Stimulated activated CD8-positive, alpha-beta memory T cell treated with anti-CD3 and anti-CD28 coated beads, Interleukin-12 subunit alpha, Interleukin-12 subunit beta, amount 100 ng/mL, for 1 hour (primary cell): ENCODE results near the gene RAB6B.

Source experiments
- DNase-seq: peaks from one replicate; pipeline ENCODE4 v3.0.0-alpha.2; 2020; ENCODE audit warnings: low read depth

The RAB6B gene

DNA sequence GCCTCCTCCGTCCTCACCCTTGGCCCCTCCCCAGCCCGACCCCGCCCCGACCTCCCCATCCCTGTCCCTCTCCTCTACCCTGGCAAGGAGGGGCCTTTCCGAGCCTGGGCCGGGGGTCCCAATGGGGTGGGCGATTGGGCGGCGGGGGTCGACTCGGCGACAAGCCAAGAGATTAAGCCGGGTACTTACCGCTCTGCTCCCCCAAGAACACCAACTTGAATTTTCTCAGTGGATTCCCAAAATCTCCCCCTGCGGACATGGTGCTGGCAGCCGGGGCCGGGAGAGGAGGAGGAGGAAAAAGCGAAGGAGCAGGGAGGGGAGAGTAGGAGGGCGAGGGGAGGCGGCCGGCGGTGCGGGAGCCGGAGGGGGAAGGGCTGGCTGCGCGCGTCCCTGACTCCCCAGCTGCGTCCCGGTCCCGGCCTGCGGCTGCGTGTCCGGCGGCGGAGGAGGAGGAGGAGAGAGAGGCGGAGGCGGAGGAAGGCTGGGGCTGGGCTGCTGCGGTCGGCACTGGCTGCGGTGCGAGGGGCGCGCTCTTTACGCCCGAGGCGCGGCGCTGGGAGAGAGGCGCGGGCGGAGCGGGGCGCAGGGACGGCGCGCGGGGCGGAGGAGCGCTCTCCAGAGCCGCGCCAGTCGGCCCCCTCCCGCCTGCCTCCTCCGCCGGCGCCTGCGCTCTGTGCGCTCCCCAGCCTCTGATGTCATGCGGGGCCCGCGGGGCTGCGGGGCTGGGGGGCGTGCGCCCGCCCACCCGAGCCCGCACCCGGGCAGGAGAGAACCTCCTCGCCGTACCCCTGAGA is at the start of gene RAB6B:
Gene RAB6B (minus strand): TSS at position 675 of the 794 bp plus-strand sequence. CDS start 416 bp downstream, at position 259.
- no peak for DNase-seq

- no peak for DNase-seq
Observed at GRCh38 chr3:133944641-133945380, 49.1 kb upstream of the RAB6B start.

DNA sequence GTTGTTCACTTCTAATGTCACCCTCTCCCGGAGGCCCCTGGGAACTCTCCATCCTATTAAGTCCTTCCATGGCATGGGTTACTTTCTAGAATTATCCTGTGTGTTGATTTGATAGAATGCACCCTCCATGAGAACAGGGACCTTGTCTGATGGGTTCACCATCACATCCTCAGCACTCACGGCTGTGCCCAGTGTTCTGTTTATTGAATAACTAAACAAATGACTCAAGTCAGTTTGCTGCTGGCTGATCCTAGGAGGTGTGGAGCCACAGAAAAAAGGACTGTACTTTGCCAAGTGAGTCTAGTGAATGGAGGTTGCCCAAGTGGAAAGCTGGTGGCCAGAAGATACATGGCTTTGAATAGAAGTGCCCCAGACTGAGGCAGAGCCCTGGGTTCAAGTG is 48.5 kb upstream of the RAB6B start:
- DNase-seq = no peak

- DNase-seq = no peak
Observed at GRCh38 chr3:133943639-133944141, 48.0 kb upstream of the RAB6B start.

GRCh38 chr3:133943031-133943535 is 47.4 kb upstream of the RAB6B start:
- DNase-seq = no peak

- no peak for DNase-seq
Observed at GRCh38 chr3:133941415-133941821, 45.7 kb upstream of the RAB6B start.

- no peak for DNase-seq
Observed at GRCh38 chr3:133940536-133940935, 44.9 kb upstream of the RAB6B start.

GRCh38 chr3:133939463-133939835 is 43.8 kb upstream of the RAB6B start:
- no peak for DNase-seq

GRCh38 chr3:133938770-133939462 is 43.2 kb upstream of the RAB6B start:
- DNase-seq = no peak

GRCh38 chr3:133937756-133938601 is 42.3 kb upstream of the RAB6B start:
- DNase-seq = no peak

DNA sequence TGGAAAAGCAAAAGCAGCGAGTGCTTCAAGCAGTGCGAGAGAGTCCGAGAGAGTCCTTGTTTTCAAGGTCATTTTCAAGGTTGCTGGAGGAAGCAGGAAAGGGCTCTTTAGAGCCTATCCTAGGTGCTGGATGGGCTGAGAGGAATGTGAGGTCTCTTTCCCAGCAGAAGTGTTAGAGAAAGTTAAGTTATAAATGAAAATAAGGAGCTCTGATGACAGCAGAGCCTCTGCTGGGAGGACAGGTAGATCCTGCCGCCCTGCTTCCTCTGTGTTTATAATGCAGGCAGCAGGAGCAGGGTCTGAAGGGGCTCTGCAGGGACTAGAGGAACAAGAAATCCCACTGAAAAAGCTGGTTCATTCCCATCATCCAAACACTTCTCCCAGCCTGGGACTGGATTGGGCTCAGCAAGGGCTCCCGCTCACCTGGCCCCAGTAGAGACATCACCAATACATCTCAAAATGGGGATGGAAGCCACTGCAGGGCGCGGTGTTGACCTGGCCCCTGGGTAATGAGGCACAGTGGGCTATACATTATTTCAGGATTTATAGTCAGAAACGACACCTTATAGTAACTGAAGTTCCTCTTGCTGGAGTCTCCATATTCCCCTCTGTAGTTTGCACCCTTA is 41.5 kb upstream of the RAB6B start:
- DNase-seq = no peak

GRCh38 chr3:133935843-133936769 is 40.4 kb upstream of the RAB6B start:
- DNase-seq = no peak

- no peak for DNase-seq
Observed at GRCh38 chr3:133934996-133935842, 39.5 kb upstream of the RAB6B start.

DNA sequence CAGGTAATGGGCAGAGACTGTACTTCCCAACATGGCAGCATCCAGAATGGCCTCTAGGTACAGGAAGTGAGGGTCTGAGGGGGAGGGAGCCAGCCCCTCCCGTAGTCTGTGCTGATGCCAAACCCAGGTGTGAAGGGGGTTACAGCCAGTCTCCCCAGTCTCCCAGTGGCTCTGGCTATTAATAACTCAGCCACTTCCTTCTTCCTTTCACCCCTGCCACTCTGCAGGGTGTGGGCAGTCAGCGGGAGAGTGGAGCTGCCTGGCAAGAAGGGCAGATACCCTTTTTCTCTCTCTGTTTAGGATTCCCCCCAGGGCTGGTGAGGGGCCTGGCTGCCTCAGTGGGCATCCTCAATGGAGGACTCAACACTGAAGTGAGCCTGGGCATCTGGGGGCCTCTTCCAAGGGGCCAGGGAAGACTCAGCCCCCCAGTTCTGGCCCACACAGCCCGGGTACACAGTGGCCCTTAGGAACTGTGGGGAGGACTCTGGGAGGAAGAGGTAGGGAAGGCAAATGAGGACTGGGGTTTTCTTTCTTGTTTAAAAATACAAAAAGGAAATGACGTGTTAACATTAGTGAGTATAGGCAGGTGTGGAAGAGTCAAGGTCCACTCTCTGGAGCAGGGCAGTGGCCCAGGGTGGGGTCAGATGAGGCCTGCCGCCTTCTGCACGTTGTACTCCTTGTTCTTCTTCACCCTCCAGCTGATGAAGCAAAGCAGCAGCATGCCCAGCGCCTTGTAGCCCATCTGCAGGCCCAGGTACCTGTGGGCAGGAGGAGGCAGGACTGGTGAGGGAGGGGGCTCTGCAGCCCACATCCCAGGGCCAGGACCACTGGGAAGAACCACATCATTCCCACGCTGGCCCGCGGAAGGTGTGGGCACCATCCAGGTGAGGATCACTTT is 38.6 kb upstream of the RAB6B start:
- DNase-seq = no peak

DNA sequence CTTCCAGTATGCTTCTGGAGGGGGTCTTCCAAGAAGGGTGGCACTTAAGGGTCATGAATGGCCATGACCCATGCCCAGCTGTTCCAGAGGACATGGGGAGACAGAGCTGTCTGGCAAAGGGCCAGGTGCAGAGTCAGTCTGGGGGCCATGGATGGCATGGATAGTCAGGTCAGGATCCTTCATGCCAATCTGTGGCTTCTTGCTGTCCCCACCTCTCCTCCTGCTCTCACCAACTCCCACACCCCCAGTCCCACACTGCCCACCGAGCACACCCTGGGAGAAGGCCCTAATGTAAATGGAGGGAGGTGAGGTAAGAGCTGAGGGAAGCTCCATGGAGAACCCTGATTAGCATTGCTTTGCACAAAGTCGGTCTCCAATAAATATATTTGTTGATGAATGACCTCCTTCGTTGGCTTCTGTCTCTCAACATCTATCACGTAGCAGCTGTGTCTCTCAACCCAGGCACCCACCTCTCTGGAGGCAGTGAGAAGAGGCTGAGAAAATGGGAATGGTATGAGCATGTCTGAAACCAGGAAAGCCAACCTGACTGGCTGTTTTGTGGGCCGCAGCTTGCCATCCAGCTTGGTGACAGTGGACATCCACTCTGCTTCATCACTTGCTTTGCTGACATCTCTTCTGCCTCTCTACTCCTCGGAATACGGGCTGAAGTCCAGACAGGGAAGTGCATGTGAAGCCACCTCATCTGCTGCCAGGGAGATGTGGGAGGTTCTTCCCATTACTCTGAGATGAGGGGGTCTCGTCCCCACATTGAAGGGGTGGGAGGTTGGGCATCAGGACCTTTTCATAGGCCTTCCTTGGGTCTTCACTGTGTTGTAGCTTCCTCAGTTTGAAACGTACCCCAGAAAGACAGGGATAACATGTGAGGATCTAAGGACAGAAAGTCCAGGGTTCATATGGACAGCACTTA is 37.7 kb upstream of the RAB6B start:
- no peak for DNase-seq

DNA sequence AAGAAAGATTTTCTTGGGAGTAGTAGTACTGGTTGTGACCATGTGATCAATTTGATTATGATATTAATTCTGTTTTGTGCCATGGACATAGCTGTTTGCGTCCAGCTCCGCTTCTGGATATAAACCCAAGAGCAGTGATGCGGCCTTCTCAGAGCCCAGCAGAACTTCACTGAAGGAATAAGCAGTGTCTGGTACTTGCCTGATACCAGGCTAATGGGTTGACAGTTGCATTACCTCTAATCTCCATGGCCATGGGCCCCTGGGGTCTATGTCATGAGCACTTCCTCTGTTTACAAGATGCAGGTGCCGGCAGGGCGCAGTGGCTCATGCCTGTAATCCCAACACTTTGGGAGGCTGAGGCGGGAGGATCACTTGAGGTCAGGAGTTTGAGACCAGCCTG is 36.3 kb upstream of the RAB6B start:
- no peak for DNase-seq

GRCh38 chr3:133931084-133931483 is 35.4 kb upstream of the RAB6B start:
- no peak for DNase-seq
